GM12864 (cell line): ENCODE results near the gene COPZ1.

Experiments
- DNase-seq: peaks from one replicate; pipeline ENCODE4 v3.0.0-alpha.2; 2011; ENCODE audit warnings: low read depth
- H3K4me3 ChIP-seq: 2 replicates; pipeline ENCODE4 v1.5.1; 2011; ENCODE audit warnings: mild to moderate bottlenecking, low read depth, low read length, control low read depth
- CTCF ChIP-seq: IDR thresholded peaks from 2 replicates; pipeline ENCODE4 v1.5.1; 2011; ENCODE audit warnings: low read depth, mild to moderate bottlenecking, moderate library complexity, low read length, control low read depth, inconsistent platforms; ENCODE audit errors: missing control alignments

The COPZ1 gene

GRCh38 chr12:54333420-54334034 is 8.6 kb downstream of the COPZ1 start:
- no peak overlapping the region for H3K4me3 ChIP-seq
- DNase-seq = no peak
- TF ChIP-seq CTCF = no peak

- no peak for TF ChIP-seq CTCF
- no peak for DNase-seq
- no peak overlapping the region for H3K4me3 ChIP-seq
Measured at GRCh38 chr12:54337280-54337842, 12.4 kb downstream of the COPZ1 start.

GRCh38 chr12:54337854-54338650 is 13.1 kb downstream of the COPZ1 start:
- no peak for DNase-seq
- no peak overlapping the region for H3K4me3 ChIP-seq
- no peak for TF ChIP-seq CTCF

GRCh38 chr12:54338698-54339296 is 13.9 kb downstream of the COPZ1 start:
- H3K4me3 ChIP-seq = no peak overlapping the region
- no peak for TF ChIP-seq CTCF
- no peak for DNase-seq

GRCh38 chr12:54340846-54341245 is 15.9 kb downstream of the COPZ1 start:
- no peak overlapping the region for H3K4me3 ChIP-seq
- DNase-seq = no peak
- TF ChIP-seq CTCF = no peak

GRCh38 chr12:54341378-54342300 is 16.7 kb downstream of the COPZ1 start:
- no peak for TF ChIP-seq CTCF
- no peak overlapping the region for H3K4me3 ChIP-seq
- DNase-seq = no peak
